K562 (cell line): ENCODE data around the gene ZNF597. TPM values are rescaled to one million over a fixed set of nuclear protein-coding genes. Genes with fewer than 3 reads are reported as not detected.

Experiments
- CCNT2 ChIP-seq: IDR thresholded peaks from 2 replicates; pipeline ENCODE4 v1.6.1; 2011; ENCODE audit warnings: borderline replicate concordance, low read depth, mild to moderate bottlenecking, moderate library complexity, mixed read lengths, low read length; ENCODE audit not compliant: insufficient read length; ENCODE audit errors: extremely low read depth
- HNRNPL ChIP-seq: fragments of 200-400 bp; formaldehyde crosslinking; IDR thresholded peaks from 2 replicates; pipeline ENCODE4 v1.6.1; 2017; ENCODE audit warnings: low read depth, mild to moderate bottlenecking, low read length
- KDM5B ChIP-seq: fragments of 200-600 bp; sonication (generic); IDR thresholded peaks from 2 replicates; pipeline ENCODE4 v1.6.1; 2012; ENCODE audit warnings: low read depth, mild to moderate bottlenecking, moderate library complexity, low read length, control low read depth, inconsistent platforms; ENCODE audit not compliant: insufficient replicate concordance
- RBM25 ChIP-seq: fragments of 200-400 bp; formaldehyde crosslinking; IDR thresholded peaks from 2 replicates; pipeline ENCODE4 v1.6.1; 2018; ENCODE audit warnings: low read length, low read depth, moderate library complexity; ENCODE audit not compliant: severe bottlenecking
- ZFPM2 ChIP-seq: fragments of 250-450 bp; sonication (Bioruptor Pico); IDR thresholded peaks from 2 replicates; pipeline ENCODE4 v1.5.1; 2022; ENCODE audit warnings: mild to moderate bottlenecking
- ZNF830 ChIP-seq: fragments of 250-450 bp; sonication (Bioruptor Pico); IDR thresholded peaks from 2 replicates; pipeline ENCODE4 v1.5.0; 2021; ENCODE audit warnings: mild to moderate bottlenecking
- polyA plus RNA-seq, 8 experiments: library from polyadenylated mRNA; depleted of rRNA in 4 of 8; stranded (reverse) in 5 of 8; unstranded in 3 of 8; fragments of >200 nt; fragmentation: Nextera tagmentation in 2 of 8; fragmentation: Illumina TruSeq in 1 of 8; extraction: Ambion mirVana in 2 of 8; extraction: Trizol in 1 of 8; gene quantifications; 2 replicates each; pipeline versions ENCODE4 v1.2.1 to v1.2.3, GENCODE V29; 2011 to 2014; ENCODE audit warnings: inconsistent platforms in 1 of 8, missing spikeins in 1 of 8
- total RNA-seq, 7 experiments: library from RNA; depleted of rRNA in 6 of 7; stranded (reverse); fragments of >200 nt in 6 of 7; fragmentation: Illumina TruSeq in 2 of 7; extraction: Trizol in 2 of 7; gene quantifications; 2 replicates each; pipeline versions ENCODE4 v1.2.1 to v1.2.3, GENCODE V29; 2011 to 2021; ENCODE audit warnings: low replicate concordance in 1 of 7
- TF ChIP-seq, protein P1 (sequence below): fragments of 450-650 bp; IDR thresholded peaks from 2 replicates; pipeline ENCODE4 v1.6.1; 2016; ENCODE audit warnings: borderline replicate concordance
- TF ChIP-seq, protein P2 (sequence below): sonication (generic); formaldehyde crosslinking; IDR thresholded peaks from 2 replicates; pipeline ENCODE4 v1.4.0; 2020; ENCODE audit warnings: mild to moderate bottlenecking, missing genetic modification reagents
- TF ChIP-seq, protein P3 (sequence below): sonication (generic); formaldehyde crosslinking; IDR thresholded peaks from 2 replicates; pipeline ENCODE4 v1.9.0; 2022; ENCODE audit warnings: mild to moderate bottlenecking, missing genetic modification reagents

The ZNF597 gene
- total and polyA plus RNA-seq, 9 of the 15 experiments (the other 6 are each of a cell fraction or from before 2014, with no cell fraction given), result 0.14 to 0.68 (median 0.42) TPM

DNA sequence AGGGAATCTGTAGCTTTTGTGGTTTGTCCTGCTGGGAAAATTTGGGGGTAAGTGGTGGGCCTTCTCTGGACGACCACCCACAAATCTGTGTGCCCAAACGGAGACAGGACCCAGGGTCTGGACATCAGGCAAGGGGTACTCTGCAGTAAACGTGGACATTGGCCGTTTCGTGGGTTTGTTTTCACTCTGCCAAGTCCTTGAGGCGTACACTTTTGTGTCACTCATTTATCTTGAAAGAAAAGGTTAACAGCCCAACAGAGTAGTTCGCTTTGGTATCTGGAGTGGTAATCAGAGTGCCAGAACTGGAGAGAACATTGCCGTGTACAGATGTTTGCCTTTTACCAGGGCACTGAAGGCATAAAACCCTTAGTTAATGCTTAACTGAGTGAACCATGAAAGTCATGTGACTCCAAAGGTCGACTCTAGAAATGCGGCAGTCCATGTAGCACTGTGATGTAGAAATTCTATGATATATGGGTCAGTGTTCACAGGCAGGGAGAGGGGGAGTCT lies 15.6 kb upstream of the ZNF597 start (continued):
- TF ChIP-seq, protein P1, sequence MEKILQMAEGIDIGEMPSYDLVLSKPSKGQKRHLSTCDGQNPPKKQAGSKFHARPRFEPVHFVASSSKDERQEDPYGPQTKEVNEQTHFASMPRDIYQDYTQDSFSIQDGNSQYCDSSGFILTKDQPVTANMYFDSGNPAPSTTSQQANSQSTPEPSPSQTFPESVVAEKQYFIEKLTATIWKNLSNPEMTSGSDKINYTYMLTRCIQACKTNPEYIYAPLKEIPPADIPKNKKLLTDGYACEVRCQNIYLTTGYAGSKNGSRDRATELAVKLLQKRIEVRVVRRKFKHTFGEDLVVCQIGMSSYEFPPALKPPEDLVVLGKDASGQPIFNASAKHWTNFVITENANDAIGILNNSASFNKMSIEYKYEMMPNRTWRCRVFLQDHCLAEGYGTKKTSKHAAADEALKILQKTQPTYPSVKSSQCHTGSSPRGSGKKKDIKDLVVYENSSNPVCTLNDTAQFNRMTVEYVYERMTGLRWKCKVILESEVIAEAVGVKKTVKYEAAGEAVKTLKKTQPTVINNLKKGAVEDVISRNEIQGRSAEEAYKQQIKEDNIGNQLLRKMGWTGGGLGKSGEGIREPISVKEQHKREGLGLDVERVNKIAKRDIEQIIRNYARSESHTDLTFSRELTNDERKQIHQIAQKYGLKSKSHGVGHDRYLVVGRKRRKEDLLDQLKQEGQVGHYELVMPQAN, result 0 out of 2 replicates have a peak, but pooled peaks have one; percentile 12
- TF ChIP-seq HNRNPL, result no peak
- TF ChIP-seq ZNF830 (CRISPR knock-in tag), result no peak
- TF ChIP-seq, protein P2, sequence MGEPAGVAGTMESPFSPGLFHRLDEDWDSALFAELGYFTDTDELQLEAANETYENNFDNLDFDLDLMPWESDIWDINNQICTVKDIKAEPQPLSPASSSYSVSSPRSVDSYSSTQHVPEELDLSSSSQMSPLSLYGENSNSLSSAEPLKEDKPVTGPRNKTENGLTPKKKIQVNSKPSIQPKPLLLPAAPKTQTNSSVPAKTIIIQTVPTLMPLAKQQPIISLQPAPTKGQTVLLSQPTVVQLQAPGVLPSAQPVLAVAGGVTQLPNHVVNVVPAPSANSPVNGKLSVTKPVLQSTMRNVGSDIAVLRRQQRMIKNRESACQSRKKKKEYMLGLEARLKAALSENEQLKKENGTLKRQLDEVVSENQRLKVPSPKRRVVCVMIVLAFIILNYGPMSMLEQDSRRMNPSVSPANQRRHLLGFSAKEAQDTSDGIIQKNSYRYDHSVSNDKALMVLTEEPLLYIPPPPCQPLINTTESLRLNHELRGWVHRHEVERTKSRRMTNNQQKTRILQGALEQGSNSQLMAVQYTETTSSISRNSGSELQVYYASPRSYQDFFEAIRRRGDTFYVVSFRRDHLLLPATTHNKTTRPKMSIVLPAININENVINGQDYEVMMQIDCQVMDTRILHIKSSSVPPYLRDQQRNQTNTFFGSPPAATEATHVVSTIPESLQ (CRISPR knock-in tag), result no peak
- TF ChIP-seq ZFPM2 (CRISPR knock-in tag), result no peak
- peak; percentile 42 for TF ChIP-seq KDM5B
- TF ChIP-seq CCNT2, result no peak
- TF ChIP-seq, protein P3, sequence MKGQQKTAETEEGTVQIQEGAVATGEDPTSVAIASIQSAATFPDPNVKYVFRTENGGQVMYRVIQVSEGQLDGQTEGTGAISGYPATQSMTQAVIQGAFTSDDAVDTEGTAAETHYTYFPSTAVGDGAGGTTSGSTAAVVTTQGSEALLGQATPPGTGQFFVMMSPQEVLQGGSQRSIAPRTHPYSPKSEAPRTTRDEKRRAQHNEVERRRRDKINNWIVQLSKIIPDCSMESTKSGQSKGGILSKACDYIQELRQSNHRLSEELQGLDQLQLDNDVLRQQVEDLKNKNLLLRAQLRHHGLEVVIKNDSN, result peak; percentile 50; the same call in 1 of the 2 replicates
- TF ChIP-seq RBM25, result no peak
